HEK293 (cell line): Measurements from ENCODE around the gene TMEM8B.

Source experiments
- CTCF ChIA-PET: fragments of 350-600 bp; formaldehyde crosslinking; extraction: SDS; loops from one replicate; lab custom pipeline; 2021; ENCODE audit warnings: antibody characterized with exemption; lab: Yijun Ruan, JAX
- POLR2A ChIA-PET: fragments of 300-600 bp; formaldehyde crosslinking; extraction: SDS; loops from one replicate; lab custom pipeline; 2020; ENCODE audit warnings: antibody characterized with exemption, inconsistent platforms; lab: Yijun Ruan, JAX
- H3K27ac ChIP-seq: fragments of 200-500 bp; sonication (Bioruptor generic); 2 replicates; pipeline ENCODE4 v1.5.1; 2014; ENCODE audit warnings: low read depth, low read length, control low read depth, inconsistent platforms; ENCODE audit errors: extremely low read depth
- H3K36me3 ChIP-seq, 2 experiments: fragments of 200-500 bp in 1 of 2; sonication (Bioruptor generic) in 1 of 2; 1 replicate in 1 of 2; 2 replicates in 1 of 2; pipeline ENCODE4 v1.5.1; 2014 to 2017; ENCODE audit warnings: inconsistent platforms in 2 of 2, low read length in 2 of 2; ENCODE audit not compliant: control insufficient read depth in 2 of 2, insufficient read depth in 1 of 2
- H3K4me1 ChIP-seq: fragments of 200-500 bp; sonication (Bioruptor generic); 2 replicates; pipeline ENCODE4 v1.5.1; 2014; ENCODE audit warnings: mild to moderate bottlenecking, low read length, inconsistent platforms; ENCODE audit not compliant: control insufficient read depth, insufficient read depth
- H3K4me3 ChIP-seq: 2 replicates; pipeline ENCODE4 v1.5.1; 2011; ENCODE audit warnings: low read depth, mild to moderate bottlenecking, control low read depth, low read length, moderate library complexity
- H3K9me3 ChIP-seq: fragments of 200-500 bp; sonication (Bioruptor generic); 2 replicates; pipeline ENCODE4 v1.5.1; 2014; ENCODE audit warnings: low read depth, low read length, inconsistent platforms; ENCODE audit not compliant: control insufficient read depth, insufficient read depth
- GLI2 ChIP-seq: fragments of 450-650 bp; formaldehyde crosslinking; IDR thresholded peaks from 2 replicates; pipeline ENCODE4; 2017; ENCODE audit warnings: missing biosample characterization, missing genetic modification characterization, low read depth, borderline replicate concordance
- HOXC10 ChIP-seq: sonication (generic); formaldehyde crosslinking; IDR thresholded peaks from 2 replicates; pipeline ENCODE4 v1.8.1; 2023; ENCODE audit warnings: mild to moderate bottlenecking, missing genetic modification reagents
- KLF1 ChIP-seq: fragments of 450-650 bp; formaldehyde crosslinking; IDR thresholded peaks from 2 replicates; pipeline ENCODE4 v1.5.1; 2016; ENCODE audit warnings: missing biosample characterization, missing genetic modification characterization
- KLF8 ChIP-seq: fragments of 450-650 bp; formaldehyde crosslinking; IDR thresholded peaks from 2 replicates; pipeline ENCODE4 v1.5.1; 2016; ENCODE audit warnings: missing biosample characterization, missing genetic modification characterization
- YY1 ChIP-seq: fragments of 450-650 bp; formaldehyde crosslinking; IDR thresholded peaks from 2 replicates; pipeline ENCODE4 v1.5.1; 2018; ENCODE audit warnings: missing biosample characterization, missing genetic modification characterization
- ZBTB20 ChIP-seq: fragments of 450-650 bp; formaldehyde crosslinking; IDR thresholded peaks from 2 replicates; pipeline ENCODE4 v1.5.1; 2016; ENCODE audit warnings: missing biosample characterization, missing genetic modification characterization
- ZBTB48 ChIP-seq: fragments of 450-650 bp; formaldehyde crosslinking; IDR thresholded peaks from 2 replicates; pipeline ENCODE4 v1.5.1; 2016; ENCODE audit warnings: missing biosample characterization, missing genetic modification characterization
- ZNF114 ChIP-seq: fragments of 450-650 bp; formaldehyde crosslinking; IDR thresholded peaks from 2 replicates; pipeline ENCODE4 v1.5.0; 2017; ENCODE audit warnings: missing biosample characterization, missing genetic modification characterization
- ZNF155 ChIP-seq: fragments of 450-650 bp; formaldehyde crosslinking; IDR thresholded peaks from 2 replicates; pipeline ENCODE4 v1.5.1; 2016; ENCODE audit warnings: missing biosample characterization, missing genetic modification characterization
- ZNF16 ChIP-seq: fragments of 450-650 bp; formaldehyde crosslinking; IDR thresholded peaks from 2 replicates; pipeline ENCODE4 v1.5.1; 2016; ENCODE audit warnings: low read depth, missing biosample characterization, missing genetic modification characterization
- ZNF214 ChIP-seq: fragments of 450-650 bp; formaldehyde crosslinking; IDR thresholded peaks from 2 replicates; pipeline ENCODE4 v1.5.1; 2017; ENCODE audit warnings: missing biosample characterization, mild to moderate bottlenecking, missing genetic modification characterization, borderline replicate concordance
- ZNF248 ChIP-seq: fragments of 450-650 bp; formaldehyde crosslinking; IDR thresholded peaks from 2 replicates; pipeline ENCODE4 v1.5.1; 2017; ENCODE audit warnings: missing biosample characterization, missing genetic modification characterization
- ZNF335 ChIP-seq: fragments of 450-650 bp; formaldehyde crosslinking; conservative IDR thresholded peaks from 2 replicates; pipeline ENCODE4 v1.5.1; 2016; ENCODE audit warnings: missing biosample characterization, missing genetic modification characterization
- ZNF341 ChIP-seq: fragments of 450-650 bp; formaldehyde crosslinking; IDR thresholded peaks from 2 replicates; pipeline ENCODE4; 2016; ENCODE audit warnings: low read depth, missing biosample characterization, missing genetic modification characterization
- ZNF366 ChIP-seq: fragments of 450-650 bp; formaldehyde crosslinking; conservative IDR thresholded peaks from 2 replicates; pipeline ENCODE4 v1.5.1; 2016; ENCODE audit warnings: missing biosample characterization, missing genetic modification characterization
- ZNF501 ChIP-seq: fragments of 450-650 bp; formaldehyde crosslinking; IDR thresholded peaks from 2 replicates; pipeline ENCODE4 v1.5.1; 2016; ENCODE audit warnings: missing biosample characterization, missing genetic modification characterization
- ZNF610 ChIP-seq: fragments of 450-650 bp; formaldehyde crosslinking; IDR thresholded peaks from 2 replicates; pipeline ENCODE4 v1.5.1; 2016; ENCODE audit warnings: missing biosample characterization, missing genetic modification characterization, borderline replicate concordance
- ZNF654 ChIP-seq: fragments of 450-650 bp; formaldehyde crosslinking; IDR thresholded peaks from 2 replicates; pipeline ENCODE4 v1.5.1; 2016; ENCODE audit warnings: low read depth, missing biosample characterization, missing genetic modification characterization
- ZNF664 ChIP-seq: fragments of 450-650 bp; formaldehyde crosslinking; IDR thresholded peaks from 2 replicates; pipeline ENCODE4 v1.5.1; 2016; ENCODE audit warnings: missing biosample characterization, missing genetic modification characterization
- ZNF670 ChIP-seq: fragments of 450-650 bp; formaldehyde crosslinking; IDR thresholded peaks from 2 replicates; pipeline ENCODE4 v1.5.1; 2016; ENCODE audit warnings: missing biosample characterization, missing genetic modification characterization, low read depth
- ZNF747 ChIP-seq: fragments of 450-650 bp; formaldehyde crosslinking; IDR thresholded peaks from 2 replicates; pipeline ENCODE4 v1.5.1; 2016; ENCODE audit warnings: missing biosample characterization, missing genetic modification characterization
- ZNF76 ChIP-seq: fragments of 450-650 bp; formaldehyde crosslinking; IDR thresholded peaks from 2 replicates; pipeline ENCODE4; 2016; ENCODE audit warnings: low read depth, missing biosample characterization, missing genetic modification characterization, borderline replicate concordance
- ZNF768 ChIP-seq: fragments of 450-650 bp; formaldehyde crosslinking; IDR thresholded peaks from 2 replicates; pipeline ENCODE4 v1.5.1; 2018; ENCODE audit warnings: missing biosample characterization, mild to moderate bottlenecking, missing genetic modification characterization
- ZNF776 ChIP-seq: fragments of 450-650 bp; formaldehyde crosslinking; IDR thresholded peaks from 2 replicates; pipeline ENCODE4 v1.5.0; 2017; ENCODE audit warnings: missing biosample characterization, missing genetic modification characterization, borderline replicate concordance
- TF ChIP-seq, protein P1 (sequence below): fragments of 450-650 bp; formaldehyde crosslinking; IDR thresholded peaks from 2 replicates; pipeline ENCODE4 v1.5.1; 2016; ENCODE audit warnings: missing biosample characterization, missing genetic modification characterization
- TF ChIP-seq, protein P2 (sequence below): fragments of 450-650 bp; formaldehyde crosslinking; IDR thresholded peaks from 2 replicates; pipeline ENCODE4 v1.5.1; 2016; ENCODE audit warnings: missing biosample characterization, missing genetic modification characterization
- TF ChIP-seq, protein P3 (sequence below): fragments of 450-650 bp; formaldehyde crosslinking; IDR thresholded peaks from 2 replicates; pipeline ENCODE4 v1.5.1; 2016; ENCODE audit warnings: missing biosample characterization, missing genetic modification characterization
- TF ChIP-seq, protein P4 (sequence below): fragments of 450-650 bp; formaldehyde crosslinking; IDR thresholded peaks from 2 replicates; pipeline ENCODE4 v1.5.1; 2016; ENCODE audit warnings: missing biosample characterization, missing genetic modification characterization
- TF ChIP-seq, protein P5 (sequence below): fragments of 450-650 bp; formaldehyde crosslinking; IDR thresholded peaks from 2 replicates; pipeline ENCODE4 v1.5.1; 2016; ENCODE audit warnings: missing biosample characterization, missing genetic modification characterization

Gene TMEM8B

DNA sequence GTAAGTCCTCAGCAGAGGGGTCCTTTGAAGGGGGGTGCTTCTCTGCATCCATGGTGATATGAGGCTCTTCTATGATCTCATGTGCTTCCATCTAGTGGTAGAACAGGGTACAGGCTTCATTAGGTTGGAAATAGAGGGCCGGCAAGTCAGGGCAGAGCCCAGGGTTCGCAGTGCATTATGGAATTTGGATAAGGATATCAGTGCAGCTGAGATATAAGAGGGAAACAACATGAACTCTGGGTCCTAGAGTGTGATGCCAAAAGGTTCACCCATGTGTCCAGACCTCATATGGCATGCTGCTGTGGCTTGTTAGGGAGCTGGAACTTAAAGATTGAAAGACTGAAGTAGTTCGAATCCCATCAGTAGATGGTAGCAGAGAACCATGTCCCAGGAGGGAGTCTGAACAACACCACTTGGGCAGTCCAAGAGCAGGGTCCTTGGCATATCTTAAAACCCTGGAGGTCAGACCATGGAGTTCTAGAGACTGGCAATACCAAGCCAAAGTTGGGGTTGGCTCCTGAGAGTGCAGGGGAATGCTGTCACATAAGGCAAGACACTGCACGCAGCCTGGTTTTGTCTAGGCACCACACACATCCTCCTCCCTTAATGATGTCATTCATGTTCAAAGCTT is 2.8 kb upstream of the TMEM8B start:
- no peaks in the 10 kb centered on the region for H3K9me3 ChIP-seq
- no peak overlapping the region; the same call in 1 of the 2 replicates for H3K27ac ChIP-seq
- H3K36me3 ChIP-seq: no peaks in the 10 kb centered on the region
- H3K4me3 ChIP-seq: no peak overlapping the region
- H3K4me1 ChIP-seq: peaks cover 4% of the 10 kb centered on the region; the same call in 1 of the 2 replicates
- ChIA-PET POLR2A (interaction anchor here (2.2 kb wide), 1 partner anchor 12 kb away, joined by 11 read pairs; the partner anchor contains the start of gene HINT2), CTCF (interaction anchor here (0.6 to 5.4 kb wide), 40 partner anchors 9 to 504 kb away, joined by 3 to 65 read pairs (median 4); partner anchors contain the start of genes GBA2, HINT2, HRCT1 and RGP1)
- TF ChIP-seq ZNF155 (tag by site-specific recombination) (no peak), KLF1 (tag by site-specific recombination) (no peak), ZNF76 (no peak), ZBTB20 (tag by site-specific recombination) (peak; percentile 49; the same call in 1 of the 2 replicates), ZNF366 (tag by site-specific recombination) (no peak), ZNF747 (tag by site-specific recombination) (no peak), HOXC10 (no peak), ZNF664 (no peak), KLF8 (tag by site-specific recombination) (no peak), ZNF341 (tag by site-specific recombination) (peak; percentile 66), YY1 (no peak), ZNF610 (tag by site-specific recombination) (no peak), ZNF501 (tag by site-specific recombination) (no peak), ZNF114 (no peak), ZNF776 (tag by site-specific recombination) (no peak), ZNF335 (tag by site-specific recombination) (0 out of 2 replicates have a peak, but pooled peaks have one; percentile 22), ZNF670 (tag by site-specific recombination) (no peak), ZNF654 (tag by site-specific recombination) (peak; percentile 33; the same call in 1 of the 2 replicates), ZNF16 (no peak), GLI2 (tag by site-specific recombination) (no peak), ZNF248 (tag by site-specific recombination) (no peak), ZNF768 (tag by site-specific recombination) (no peak), ZNF214 (tag by site-specific recombination) (no peak), ZBTB48 (tag by site-specific recombination) (peak; percentile 27; the same call in 1 of the 2 replicates)
- TF ChIP-seq, protein P1, sequence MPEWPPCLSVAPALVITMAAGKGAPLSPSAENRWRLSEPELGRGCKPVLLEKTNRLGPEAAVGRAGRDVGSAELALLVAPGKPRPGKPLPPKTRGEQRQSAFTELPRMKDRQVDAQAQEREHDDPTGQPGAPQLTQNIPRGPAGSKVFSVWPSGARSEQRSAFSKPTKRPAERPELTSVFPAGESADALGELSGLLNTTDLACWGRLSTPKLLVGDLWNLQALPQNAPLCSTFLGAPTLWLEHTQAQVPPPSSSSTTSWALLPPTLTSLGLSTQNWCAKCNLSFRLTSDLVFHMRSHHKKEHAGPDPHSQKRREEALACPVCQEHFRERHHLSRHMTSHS: no peak
- TF ChIP-seq, protein P2, sequence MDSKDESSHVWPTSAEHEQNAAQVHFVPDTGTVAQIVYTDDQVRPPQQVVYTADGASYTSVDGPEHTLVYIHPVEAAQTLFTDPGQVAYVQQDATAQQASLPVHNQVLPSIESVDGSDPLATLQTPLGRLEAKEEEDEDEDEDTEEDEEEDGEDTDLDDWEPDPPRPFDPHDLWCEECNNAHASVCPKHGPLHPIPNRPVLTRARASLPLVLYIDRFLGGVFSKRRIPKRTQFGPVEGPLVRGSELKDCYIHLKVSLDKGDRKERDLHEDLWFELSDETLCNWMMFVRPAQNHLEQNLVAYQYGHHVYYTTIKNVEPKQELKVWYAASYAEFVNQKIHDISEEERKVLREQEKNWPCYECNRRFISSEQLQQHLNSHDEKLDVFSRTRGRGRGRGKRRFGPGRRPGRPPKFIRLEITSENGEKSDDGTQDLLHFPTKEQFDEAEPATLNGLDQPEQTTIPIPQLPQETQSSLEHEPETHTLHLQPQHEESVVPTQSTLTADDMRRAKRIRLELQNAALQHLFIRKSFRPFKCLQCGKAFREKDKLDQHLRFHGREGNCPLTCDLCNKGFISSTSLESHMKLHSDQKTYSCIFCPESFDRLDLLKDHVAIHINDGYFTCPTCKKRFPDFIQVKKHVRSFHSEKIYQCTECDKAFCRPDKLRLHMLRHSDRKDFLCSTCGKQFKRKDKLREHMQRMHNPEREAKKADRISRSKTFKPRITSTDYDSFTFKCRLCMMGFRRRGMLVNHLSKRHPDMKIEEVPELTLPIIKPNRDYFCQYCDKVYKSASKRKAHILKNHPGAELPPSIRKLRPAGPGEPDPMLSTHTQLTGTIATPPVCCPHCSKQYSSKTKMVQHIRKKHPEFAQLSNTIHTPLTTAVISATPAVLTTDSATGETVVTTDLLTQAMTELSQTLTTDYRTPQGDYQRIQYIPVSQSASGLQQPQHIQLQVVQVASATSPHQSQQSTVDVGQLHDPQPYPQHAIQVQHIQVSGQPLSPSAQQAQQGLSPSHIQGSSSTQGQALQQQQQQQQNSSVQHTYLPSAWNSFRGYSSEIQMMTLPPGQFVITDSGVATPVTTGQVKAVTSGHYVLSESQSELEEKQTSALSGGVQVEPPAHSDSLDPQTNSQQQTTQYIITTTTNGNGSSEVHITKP (tag by site-specific recombination): no peak
- TF ChIP-seq, protein P3, sequence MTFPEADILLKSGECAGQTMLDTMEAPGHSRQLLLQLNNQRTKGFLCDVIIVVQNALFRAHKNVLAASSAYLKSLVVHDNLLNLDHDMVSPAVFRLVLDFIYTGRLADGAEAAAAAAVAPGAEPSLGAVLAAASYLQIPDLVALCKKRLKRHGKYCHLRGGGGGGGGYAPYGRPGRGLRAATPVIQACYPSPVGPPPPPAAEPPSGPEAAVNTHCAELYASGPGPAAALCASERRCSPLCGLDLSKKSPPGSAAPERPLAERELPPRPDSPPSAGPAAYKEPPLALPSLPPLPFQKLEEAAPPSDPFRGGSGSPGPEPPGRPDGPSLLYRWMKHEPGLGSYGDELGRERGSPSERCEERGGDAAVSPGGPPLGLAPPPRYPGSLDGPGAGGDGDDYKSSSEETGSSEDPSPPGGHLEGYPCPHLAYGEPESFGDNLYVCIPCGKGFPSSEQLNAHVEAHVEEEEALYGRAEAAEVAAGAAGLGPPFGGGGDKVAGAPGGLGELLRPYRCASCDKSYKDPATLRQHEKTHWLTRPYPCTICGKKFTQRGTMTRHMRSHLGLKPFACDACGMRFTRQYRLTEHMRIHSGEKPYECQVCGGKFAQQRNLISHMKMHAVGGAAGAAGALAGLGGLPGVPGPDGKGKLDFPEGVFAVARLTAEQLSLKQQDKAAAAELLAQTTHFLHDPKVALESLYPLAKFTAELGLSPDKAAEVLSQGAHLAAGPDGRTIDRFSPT (tag by site-specific recombination): no peak
- TF ChIP-seq, protein P4, sequence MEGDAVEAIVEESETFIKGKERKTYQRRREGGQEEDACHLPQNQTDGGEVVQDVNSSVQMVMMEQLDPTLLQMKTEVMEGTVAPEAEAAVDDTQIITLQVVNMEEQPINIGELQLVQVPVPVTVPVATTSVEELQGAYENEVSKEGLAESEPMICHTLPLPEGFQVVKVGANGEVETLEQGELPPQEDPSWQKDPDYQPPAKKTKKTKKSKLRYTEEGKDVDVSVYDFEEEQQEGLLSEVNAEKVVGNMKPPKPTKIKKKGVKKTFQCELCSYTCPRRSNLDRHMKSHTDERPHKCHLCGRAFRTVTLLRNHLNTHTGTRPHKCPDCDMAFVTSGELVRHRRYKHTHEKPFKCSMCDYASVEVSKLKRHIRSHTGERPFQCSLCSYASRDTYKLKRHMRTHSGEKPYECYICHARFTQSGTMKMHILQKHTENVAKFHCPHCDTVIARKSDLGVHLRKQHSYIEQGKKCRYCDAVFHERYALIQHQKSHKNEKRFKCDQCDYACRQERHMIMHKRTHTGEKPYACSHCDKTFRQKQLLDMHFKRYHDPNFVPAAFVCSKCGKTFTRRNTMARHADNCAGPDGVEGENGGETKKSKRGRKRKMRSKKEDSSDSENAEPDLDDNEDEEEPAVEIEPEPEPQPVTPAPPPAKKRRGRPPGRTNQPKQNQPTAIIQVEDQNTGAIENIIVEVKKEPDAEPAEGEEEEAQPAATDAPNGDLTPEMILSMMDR (tag by site-specific recombination): peak; percentile 65; the same call in 1 of the 2 replicates
- TF ChIP-seq, protein P5, sequence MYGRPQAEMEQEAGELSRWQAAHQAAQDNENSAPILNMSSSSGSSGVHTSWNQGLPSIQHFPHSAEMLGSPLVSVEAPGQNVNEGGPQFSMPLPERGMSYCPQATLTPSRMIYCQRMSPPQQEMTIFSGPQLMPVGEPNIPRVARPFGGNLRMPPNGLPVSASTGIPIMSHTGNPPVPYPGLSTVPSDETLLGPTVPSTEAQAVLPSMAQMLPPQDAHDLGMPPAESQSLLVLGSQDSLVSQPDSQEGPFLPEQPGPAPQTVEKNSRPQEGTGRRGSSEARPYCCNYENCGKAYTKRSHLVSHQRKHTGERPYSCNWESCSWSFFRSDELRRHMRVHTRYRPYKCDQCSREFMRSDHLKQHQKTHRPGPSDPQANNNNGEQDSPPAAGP: no peak
